HepG2 (cell line): ENCODE measurements around the gene MAT2A. TPM values are rescaled to one million over a fixed set of nuclear protein-coding genes. Genes with fewer than 3 reads are reported as not detected.

Source experiments
- FOXC1 ChIP-seq: sonication (generic); formaldehyde crosslinking; IDR thresholded peaks from 2 replicates; pipeline ENCODE4 v1.8.0; 2022; ENCODE audit warnings: mild to moderate bottlenecking, missing genetic modification reagents, borderline replicate concordance
- NFAT5 ChIP-seq: sonication (generic); formaldehyde crosslinking; IDR thresholded peaks from 2 replicates; pipeline ENCODE4 v1.4.0; 2020; ENCODE audit warnings: missing genetic modification reagents
- NR2F6 ChIP-seq, 2 experiments: IDR thresholded peaks; 2 replicates each; pipeline ENCODE4 v1.6.1; 2016; ENCODE audit warnings: antibody characterized with exemption in 1 of 2, mild to moderate bottlenecking in 1 of 2
- ZNF253 ChIP-seq: sonication (generic); formaldehyde crosslinking; IDR thresholded peaks from 2 replicates; pipeline ENCODE4 v1.8.0; 2022; ENCODE audit warnings: mild to moderate bottlenecking, missing genetic modification reagents, borderline replicate concordance
- ZNF318 ChIP-seq: sonication (generic); formaldehyde crosslinking; IDR thresholded peaks from 2 replicates; pipeline ENCODE4 v1.4.0; 2020; ENCODE audit warnings: mild to moderate bottlenecking, missing genetic modification reagents
- ZNF710 ChIP-seq: sonication (generic); formaldehyde crosslinking; IDR thresholded peaks from 2 replicates; pipeline ENCODE4 v1.5.0; 2020; ENCODE audit warnings: mild to moderate bottlenecking, missing genetic modification reagents, borderline replicate concordance
- polyA plus RNA-seq, 8 experiments: library from polyadenylated mRNA; depleted of rRNA in 3 of 8; stranded (reverse) in 7 of 8; unstranded in 1 of 8; fragments of >200 nt; fragmentation: Illumina TruSeq in 4 of 8; extraction: Trizol in 4 of 8; gene quantifications; 2 replicates each; pipeline versions ENCODE4 v1.2.1 to v1.2.3, GENCODE V29; 2011 to 2016; ENCODE audit warnings: low read depth in 4 of 8, missing spikeins in 1 of 8, mixed read lengths in 1 of 8; ENCODE audit not compliant: insufficient read depth in 1 of 8
- total RNA-seq, 5 experiments: library from RNA; depleted of rRNA; stranded (reverse); fragments of >200 nt; fragmentation: Illumina TruSeq; extraction: Trizol; gene quantifications; 2 replicates each; pipeline ENCODE4 v1.2.3, GENCODE V29; 2016; ENCODE audit warnings: low read depth in 1 of 5
- TF ChIP-seq, protein P1 (sequence below): IDR thresholded peaks from 2 replicates; pipeline ENCODE4 v1.6.1; 2012; ENCODE audit warnings: inconsistent platforms
- TF ChIP-seq, protein P2 (sequence below): sonication (generic); formaldehyde crosslinking; conservative IDR thresholded peaks from 2 replicates; pipeline ENCODE4 v1.5.0; 2020; ENCODE audit warnings: missing genetic modification reagents

MAT2A gene
- total and polyA plus RNA-seq, 2 of the 13 experiments (the other 11 are each of a cell fraction or from before 2014, with no cell fraction given): 155 to 331 TPM

DNA sequence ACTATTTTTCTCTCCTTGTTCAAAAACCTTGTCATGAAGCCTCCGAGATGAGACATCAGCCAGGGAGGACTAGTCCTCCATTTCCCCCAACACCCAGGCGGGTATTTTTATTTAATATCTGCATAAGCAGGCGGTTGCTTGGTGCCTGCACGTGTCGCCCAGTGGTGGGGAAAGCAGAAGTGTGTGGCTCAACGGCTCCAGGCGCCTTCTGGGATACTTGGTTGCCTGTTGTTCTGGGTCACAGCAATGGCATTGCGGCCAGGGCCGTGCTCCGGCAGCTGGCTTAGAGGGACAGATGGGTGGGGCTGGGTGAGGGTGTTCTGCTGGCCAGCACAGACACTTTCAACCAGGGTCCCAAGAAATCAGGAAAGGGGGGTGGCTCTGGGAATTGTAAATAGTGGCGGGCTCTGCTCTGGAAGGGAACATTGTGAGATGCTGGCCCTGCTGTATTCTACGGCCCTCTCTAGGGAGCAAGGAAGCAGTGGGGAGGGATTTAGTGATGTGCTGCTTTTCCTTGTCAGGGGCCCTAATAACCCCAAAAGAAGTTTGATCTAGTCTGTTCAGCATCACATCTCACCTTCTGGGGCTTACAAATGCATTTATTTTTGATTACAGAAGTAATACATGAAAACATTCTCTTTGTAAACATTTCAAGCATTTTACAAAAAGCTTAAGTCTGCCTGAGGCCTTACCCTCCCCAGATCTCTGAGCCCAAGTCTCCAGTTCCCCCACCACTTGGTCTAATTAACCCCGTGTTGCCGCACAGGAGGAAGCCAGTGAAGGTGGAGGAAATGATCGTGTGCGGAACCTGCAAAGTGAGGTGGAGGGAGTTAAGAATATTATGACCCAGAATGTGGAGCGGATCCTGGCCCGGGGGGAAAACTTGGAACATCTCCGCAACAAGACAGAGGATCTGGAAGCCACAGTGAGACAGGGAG is 39.5 kb downstream of the MAT2A start (continued):
- TF ChIP-seq NFAT5 (CRISPR knock-in tag) (no peak), FOXC1 (CRISPR knock-in tag) (peak; percentile 61; the same call in 1 of the 2 replicates), ZNF253 (CRISPR knock-in tag) (no peak), ZNF710 (CRISPR knock-in tag) (no peak), NR2F6 (IDR thresholded peaks at IDR 0.05) (0 out of 2 replicates have a peak, but pooled peaks have one; percentile 45), NR2F6 (CRISPR knock-in tag; IDR thresholded peaks at IDR 0.05) (no peak), ZNF318 (CRISPR knock-in tag) (0 out of 2 replicates have a peak, but pooled peaks have one; percentile 4)
- TF ChIP-seq, protein P1, sequence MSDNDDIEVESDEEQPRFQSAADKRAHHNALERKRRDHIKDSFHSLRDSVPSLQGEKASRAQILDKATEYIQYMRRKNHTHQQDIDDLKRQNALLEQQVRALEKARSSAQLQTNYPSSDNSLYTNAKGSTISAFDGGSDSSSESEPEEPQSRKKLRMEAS: peak; percentile 73; the same call in 1 of the 2 replicates
- TF ChIP-seq, protein P2, sequence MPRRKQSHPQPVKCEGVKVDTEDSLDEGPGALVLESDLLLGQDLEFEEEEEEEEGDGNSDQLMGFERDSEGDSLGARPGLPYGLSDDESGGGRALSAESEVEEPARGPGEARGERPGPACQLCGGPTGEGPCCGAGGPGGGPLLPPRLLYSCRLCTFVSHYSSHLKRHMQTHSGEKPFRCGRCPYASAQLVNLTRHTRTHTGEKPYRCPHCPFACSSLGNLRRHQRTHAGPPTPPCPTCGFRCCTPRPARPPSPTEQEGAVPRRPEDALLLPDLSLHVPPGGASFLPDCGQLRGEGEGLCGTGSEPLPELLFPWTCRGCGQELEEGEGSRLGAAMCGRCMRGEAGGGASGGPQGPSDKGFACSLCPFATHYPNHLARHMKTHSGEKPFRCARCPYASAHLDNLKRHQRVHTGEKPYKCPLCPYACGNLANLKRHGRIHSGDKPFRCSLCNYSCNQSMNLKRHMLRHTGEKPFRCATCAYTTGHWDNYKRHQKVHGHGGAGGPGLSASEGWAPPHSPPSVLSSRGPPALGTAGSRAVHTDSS (CRISPR knock-in tag): no peak
